Astrocyte (in vitro differentiated cells and primary cell): ENCODE results near the gene UBTD2. TPM values are rescaled to one million over a fixed set of nuclear protein-coding genes. Genes with fewer than 3 reads are reported as not detected.

Experiments
- DNase-seq: peaks from one replicate; pipeline ENCODE4 v3.0.0-alpha.2; 2010; ENCODE audit warnings: low read depth
- FAIRE-seq: peaks from 2 replicates; lab custom pipeline; 2011; peaks lifted over from hg19 to GRCh38; lab: Jason Lieb, UNC
- H2AFZ ChIP-seq: 2 replicates; pipeline ENCODE4 v1.6.0; 2012; ENCODE audit warnings: low read depth, low read length, inconsistent platforms
- H3K27ac ChIP-seq: 2 replicates; pipeline ENCODE4 v1.5.1; 2011; ENCODE audit warnings: low read depth, low read length, inconsistent platforms
- H3K27me3 ChIP-seq: 2 replicates; pipeline ENCODE4 v1.6.0; 2011; ENCODE audit warnings: low read length, inconsistent platforms; ENCODE audit not compliant: insufficient read depth
- H3K36me3 ChIP-seq: 2 replicates; pipeline ENCODE4 v1.5.1; 2011; ENCODE audit warnings: low read length, inconsistent platforms; ENCODE audit not compliant: insufficient read depth
- H3K4me1 ChIP-seq: 2 replicates; pipeline ENCODE4 v1.5.1; 2011; ENCODE audit warnings: low read length, inconsistent platforms; ENCODE audit not compliant: insufficient read depth
- H3K4me2 ChIP-seq: 2 replicates; pipeline ENCODE4 v1.6.0; 2012; ENCODE audit warnings: low read length, inconsistent platforms
- H3K4me3 ChIP-seq: 2 replicates; pipeline ENCODE4 v1.5.1; 2011; ENCODE audit warnings: low read depth, mild to moderate bottlenecking, low read length, inconsistent platforms; ENCODE audit not compliant: insufficient read depth
- H3K79me2 ChIP-seq: 2 replicates; pipeline ENCODE4 v1.6.0; 2012; ENCODE audit warnings: mild to moderate bottlenecking, low read length, inconsistent platforms; ENCODE audit not compliant: insufficient read depth
- H3K9ac ChIP-seq: 2 replicates; pipeline ENCODE4 v1.6.0; 2012; ENCODE audit warnings: mild to moderate bottlenecking, low read length, inconsistent platforms
- H3K9me3 ChIP-seq: 2 replicates; pipeline ENCODE4 v1.5.1; 2012; ENCODE audit warnings: low read depth, mild to moderate bottlenecking, low read length, inconsistent platforms; ENCODE audit not compliant: insufficient read depth
- H4K20me1 ChIP-seq: 2 replicates; pipeline ENCODE4 v1.6.0; 2012; ENCODE audit warnings: low read length, inconsistent platforms; ENCODE audit not compliant: insufficient read depth
- H3K27ac Mint-ChIP-seq: one replicate; pipeline ENCODE4 v1.8.0; 2021; ENCODE audit warnings: mild to moderate bottlenecking, mixed read lengths; ENCODE audit not compliant: unreplicated experiment
- H3K27me3 Mint-ChIP-seq: one replicate; pipeline ENCODE4 v1.8.0; 2021; ENCODE audit warnings: low read depth, mixed read lengths; ENCODE audit not compliant: unreplicated experiment
- H3K36me3 Mint-ChIP-seq: one replicate; pipeline ENCODE4 v1.8.0; 2021; ENCODE audit warnings: low read depth, mixed read lengths; ENCODE audit not compliant: unreplicated experiment
- H3K4me1 Mint-ChIP-seq: one replicate; pipeline ENCODE4 v1.8.0; 2021; ENCODE audit warnings: low read depth, mixed read lengths; ENCODE audit not compliant: unreplicated experiment
- H3K4me3 Mint-ChIP-seq: one replicate; pipeline ENCODE4 v1.8.0; 2021; ENCODE audit warnings: mild to moderate bottlenecking, moderate library complexity, mixed read lengths; ENCODE audit not compliant: unreplicated experiment
- H3K9me3 Mint-ChIP-seq: one replicate; pipeline ENCODE4 v1.8.0; 2021; ENCODE audit warnings: mild to moderate bottlenecking, mixed read lengths; ENCODE audit not compliant: unreplicated experiment
- CTCF ChIP-seq: IDR thresholded peaks from 2 replicates; pipeline ENCODE4 v1.5.1; 2011; ENCODE audit warnings: low read depth, mild to moderate bottlenecking, inconsistent platforms, low read length, moderate library complexity; ENCODE audit not compliant: insufficient read depth
- EZH2 ChIP-seq: IDR thresholded peaks from 2 replicates; pipeline ENCODE4 v1.6.1; 2012; ENCODE audit warnings: mild to moderate bottlenecking, low read length, inconsistent platforms; ENCODE audit not compliant: insufficient read depth
- total RNA-seq: library from RNA; stranded (reverse); gene quantifications from 2 replicates; pipeline ENCODE4 v1.2.1, GENCODE V29; 2021

UBTD2 gene
- total RNA-seq, 1 donor from 2014 or later: 34.2 TPM

GRCh38 chr5:172224996-172225395 lies 58.6 kb downstream of the UBTD2 start:
- Histone ChIP-seq H3K4me2 (no peak overlapping the region), H3K4me1 (no peaks in the 10 kb centered on the region), H3K27me3 (no peaks in the 10 kb centered on the region), H3K36me3 (peaks cover 11% of the 10 kb centered on the region), H3K79me2 (peaks cover 18% of the 10 kb centered on the region), H4K20me1 (peaks cover 21% of the 10 kb centered on the region), H3K9me3 (peaks cover 3% of the 10 kb centered on the region), H3K4me3 (no peak overlapping the region), H3K27ac (no peak overlapping the region), H2AFZ (no peak overlapping the region), H3K9ac (no peak overlapping the region)
- Mint-ChIP-seq H3K36me3 (peaks cover 16% of the 10 kb centered on the region), H3K4me1 (no peaks in the 10 kb centered on the region), H3K27me3 (no peaks in the 10 kb centered on the region), H3K9me3 (peaks cover 4% of the 10 kb centered on the region), H3K4me3 (no peak overlapping the region), H3K27ac (no peak overlapping the region)
- FAIRE-seq (no peak), DNase-seq (no peak)
- TF ChIP-seq CTCF: no peak
- TF ChIP-seq EZH2: no peak

GRCh38 chr5:172223901-172224873 lies 59.4 kb downstream of the UBTD2 start:
- Histone ChIP-seq H3K27me3 (no peaks in the 10 kb centered on the region), H3K9ac (no peak overlapping the region), H3K4me2 (no peak overlapping the region), H3K4me1 (no peaks in the 10 kb centered on the region), H3K79me2 (peaks cover 22% of the 10 kb centered on the region), H4K20me1 (peaks cover 22% of the 10 kb centered on the region), H2AFZ (no peak overlapping the region), H3K4me3 (no peak overlapping the region), H3K36me3 (peaks cover 13% of the 10 kb centered on the region), H3K27ac (no peak overlapping the region), H3K9me3 (peaks cover 3% of the 10 kb centered on the region)
- H3K36me3 Mint-ChIP-seq: peaks cover 21% of the 10 kb centered on the region
- peaks cover 4% of the 10 kb centered on the region for H3K9me3 Mint-ChIP-seq
- no peaks in the 10 kb centered on the region for H3K27me3 Mint-ChIP-seq
- TF ChIP-seq CTCF (no peak), EZH2 (no peak)
- DNase-seq: no peak
- FAIRE-seq: no peak
- no peak overlapping the region for H3K4me3 Mint-ChIP-seq
- H3K4me1 Mint-ChIP-seq: no peaks in the 10 kb centered on the region
- no peak overlapping the region for H3K27ac Mint-ChIP-seq

GRCh38 chr5:172219296-172219695 lies 64.3 kb downstream of the UBTD2 start:
- H3K4me1 Mint-ChIP-seq: peaks cover 5% of the 10 kb centered on the region
- H3K4me2 ChIP-seq: no peak overlapping the region
- no peak overlapping the region for H3K27ac Mint-ChIP-seq
- no peak for TF ChIP-seq EZH2
- TF ChIP-seq CTCF: no peak
- H3K36me3 Mint-ChIP-seq: peaks cover 23% of the 10 kb centered on the region
- H3K4me1 ChIP-seq: no peaks in the 10 kb centered on the region
- H3K27ac ChIP-seq: no peak overlapping the region
- peaks cover 56% of the 10 kb centered on the region for H3K79me2 ChIP-seq
- no peak overlapping the region for H3K9ac ChIP-seq
- no peak overlapping the region for H3K4me3 ChIP-seq
- peaks cover 44% of the 10 kb centered on the region for H4K20me1 ChIP-seq
- no peaks in the 10 kb centered on the region for H3K9me3 Mint-ChIP-seq
- FAIRE-seq (no peak), DNase-seq (no peak)
- no peaks in the 10 kb centered on the region for H3K27me3 Mint-ChIP-seq
- peaks cover 3% of the 10 kb centered on the region for H3K9me3 ChIP-seq
- no peak overlapping the region for H3K4me3 Mint-ChIP-seq
- H3K27me3 ChIP-seq: no peaks in the 10 kb centered on the region
- H2AFZ ChIP-seq: no peak overlapping the region
- H3K36me3 ChIP-seq: peaks cover 16% of the 10 kb centered on the region
